Ammon's horn (tissue), 1 donor: ENCODE data around the gene ELFN2.

Experiments
- DNase-seq: peaks from one replicate; pipeline ENCODE4 v3.0.0-alpha.2; 2016; ENCODE audit warnings: low spot score

ELFN2 gene

DNA sequence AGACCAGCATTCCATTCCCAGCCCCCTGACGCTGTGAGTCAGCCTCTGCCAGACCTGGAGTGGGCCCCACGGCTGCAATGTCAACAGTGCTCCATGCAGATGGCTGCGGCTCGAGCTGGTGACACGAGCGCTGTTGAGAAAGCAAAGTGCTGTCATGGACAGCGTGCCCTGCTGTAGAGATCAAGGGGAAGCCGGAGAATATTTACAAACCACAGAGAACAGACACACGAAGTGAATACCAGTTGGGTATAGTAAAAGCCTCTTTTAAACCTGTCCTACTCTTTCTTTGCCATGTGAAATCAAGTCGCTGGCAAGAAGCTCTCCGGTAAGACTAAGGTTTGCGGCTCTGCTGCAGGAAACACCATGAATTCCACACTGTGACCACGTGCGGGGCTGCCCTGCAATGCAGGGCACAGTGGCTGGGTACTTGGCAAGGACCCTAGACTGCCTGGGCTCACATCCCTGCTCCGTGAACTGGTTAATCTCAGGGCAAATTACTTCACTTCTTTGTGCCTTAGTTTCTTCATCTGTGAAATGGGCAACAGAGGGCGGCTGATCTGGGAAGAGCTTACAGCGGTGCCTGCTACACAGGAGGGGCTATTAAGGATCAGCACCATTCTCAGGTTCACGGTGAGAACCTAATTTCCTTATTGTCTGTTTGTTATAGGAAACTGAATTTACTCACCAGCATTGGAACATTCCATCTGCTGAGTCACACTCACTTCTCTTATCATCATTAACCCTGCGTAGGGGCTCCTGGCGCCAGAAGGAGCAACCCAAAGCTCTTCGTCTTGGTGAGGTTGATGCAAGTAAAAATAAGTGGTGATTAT lies 27.8 kb upstream of the ELFN2 start:
- DNase-seq, result no peak

DNA sequence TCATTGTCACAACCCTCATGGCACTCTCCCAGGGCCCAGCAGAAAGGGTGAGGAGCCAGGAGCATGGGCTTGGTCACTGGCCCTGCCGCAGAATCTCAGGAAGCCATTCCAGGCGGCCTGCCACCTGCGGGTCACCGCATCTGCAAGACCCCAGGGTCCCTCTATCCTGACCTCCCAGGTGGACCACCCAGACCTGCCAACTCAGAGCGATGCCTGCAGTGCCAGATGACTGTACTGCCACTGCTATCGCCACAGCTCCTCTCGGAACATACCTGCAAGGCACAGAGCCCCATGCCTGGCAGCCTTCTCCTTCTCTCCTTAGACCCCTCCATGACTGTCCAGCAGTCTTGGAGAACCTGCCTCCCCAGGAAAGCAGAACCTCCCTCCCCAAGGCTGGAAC lies 26.4 kb upstream of the ELFN2 start:
- no peak for DNase-seq

DNA sequence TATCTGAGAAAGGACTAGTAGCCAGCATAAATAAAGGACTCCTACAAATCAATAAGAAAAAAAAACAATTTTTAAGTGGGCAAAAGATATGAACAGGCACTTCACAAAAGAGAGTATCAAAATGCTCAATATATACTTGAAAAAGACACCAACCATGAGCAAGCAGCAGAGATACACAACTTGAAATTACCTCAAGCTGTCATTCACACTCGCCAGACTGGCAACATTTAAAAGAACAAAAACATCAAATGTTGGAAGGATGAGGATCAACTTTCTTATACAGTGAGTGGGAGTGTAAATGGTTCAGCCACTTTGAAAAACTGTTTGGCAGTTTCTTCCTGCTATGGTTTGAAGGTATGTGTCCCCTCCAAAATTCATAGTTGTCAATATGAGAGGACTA lies 23.9 kb upstream of the ELFN2 start:
- DNase-seq, result no peak

DNA sequence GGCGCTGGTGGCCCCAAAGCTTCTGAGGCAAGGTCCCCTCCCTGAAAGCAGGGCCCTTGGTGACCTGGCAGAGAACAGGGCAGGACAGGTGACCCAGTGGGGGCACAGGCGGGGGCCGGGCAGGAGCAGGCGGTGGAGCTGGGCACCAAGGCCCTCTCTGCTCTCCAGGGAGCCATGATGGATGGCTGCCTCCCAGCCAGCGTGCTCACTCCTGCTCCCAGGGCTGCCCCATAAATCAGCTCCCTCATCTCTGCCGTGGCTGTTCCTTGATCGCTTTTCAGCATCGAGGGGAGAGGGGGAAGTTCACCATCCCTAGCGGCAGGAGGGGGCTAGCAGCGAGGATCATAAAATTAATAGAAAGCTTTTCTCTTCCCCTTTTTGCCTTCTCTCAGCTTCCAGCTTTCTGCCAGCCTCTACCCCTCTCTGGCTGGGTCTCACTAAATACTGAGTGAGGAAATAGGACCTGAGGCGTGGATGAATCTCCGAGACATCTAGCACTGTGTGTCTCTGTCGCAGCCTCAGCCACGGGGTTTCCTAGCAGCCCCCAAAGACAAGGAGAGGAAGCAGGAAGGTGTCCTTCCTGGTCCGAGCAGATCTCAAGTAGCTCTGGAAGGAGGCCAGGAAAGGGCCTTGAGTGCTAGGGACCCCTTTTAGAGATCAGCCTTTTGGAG lies 22.2 kb upstream of the ELFN2 start:
- no peak for DNase-seq

DNA sequence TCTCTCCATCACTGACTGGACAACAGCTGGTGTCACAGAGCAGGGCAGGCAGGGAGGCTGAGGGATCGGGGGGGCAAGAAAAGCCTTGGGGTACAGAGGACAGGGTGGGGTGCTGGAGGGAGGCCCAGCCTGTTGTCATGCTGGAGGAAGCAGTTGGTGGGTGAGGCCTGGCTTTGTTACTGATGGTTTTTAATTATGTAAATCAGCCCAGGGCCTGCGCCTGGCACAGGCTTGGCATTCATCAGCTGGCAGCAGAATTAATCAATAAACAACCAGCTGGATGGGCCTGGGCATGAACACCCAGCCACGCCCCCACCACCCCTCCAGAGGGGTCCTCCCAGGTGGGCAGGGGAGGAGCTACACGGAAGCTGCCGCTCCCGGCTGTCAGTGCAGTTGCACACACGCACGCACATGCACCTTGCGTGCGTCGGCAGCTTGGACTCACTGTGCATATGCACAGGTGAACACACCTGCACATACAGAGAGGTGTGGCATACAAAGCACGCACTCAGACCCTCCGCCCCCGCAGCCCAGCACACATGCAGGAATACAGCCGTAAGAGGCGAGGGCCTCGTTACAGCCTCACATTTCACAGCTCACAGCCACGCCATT lies 21.3 kb upstream of the ELFN2 start:
- DNase-seq, result peak; percentile 29

DNA sequence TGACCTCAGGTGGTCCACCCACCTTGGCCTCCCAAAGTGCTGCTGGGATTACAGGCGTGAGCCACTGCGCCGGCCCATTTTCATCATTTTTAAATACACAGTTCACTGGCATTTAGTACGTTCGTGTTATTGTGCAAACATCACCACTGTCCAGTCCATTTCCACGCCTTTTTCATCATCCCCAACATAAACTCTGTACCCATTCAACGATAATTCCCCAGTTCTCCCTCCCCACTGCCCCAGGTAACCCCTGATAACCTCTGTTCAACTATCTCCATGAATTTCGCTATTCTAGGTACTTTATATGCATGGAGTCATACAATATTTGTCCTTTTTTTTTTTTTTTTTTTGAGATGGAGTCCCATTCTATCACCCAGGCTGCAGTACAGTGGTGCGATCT lies 18.2 kb upstream of the ELFN2 start:
- DNase-seq, result no peak

DNA sequence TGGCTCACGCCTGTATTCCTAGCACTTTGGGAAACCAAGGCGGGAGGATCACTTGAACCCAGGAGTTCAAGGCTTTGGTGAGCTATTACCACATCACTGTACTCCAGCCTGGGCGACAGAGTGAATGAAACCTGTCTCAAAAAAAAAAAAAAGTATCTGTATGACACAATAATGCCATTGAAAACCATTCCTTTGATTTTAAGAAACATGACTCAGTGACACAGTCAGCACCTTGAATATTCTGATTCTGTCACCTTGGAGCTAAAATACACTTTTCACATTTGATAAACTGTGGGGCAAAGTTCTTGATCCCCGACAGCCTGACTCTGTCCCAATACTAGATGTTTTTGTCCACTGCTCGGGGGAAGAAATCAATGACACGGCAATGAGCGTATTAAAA lies 16.7 kb upstream of the ELFN2 start:
- DNase-seq, result no peak

DNA sequence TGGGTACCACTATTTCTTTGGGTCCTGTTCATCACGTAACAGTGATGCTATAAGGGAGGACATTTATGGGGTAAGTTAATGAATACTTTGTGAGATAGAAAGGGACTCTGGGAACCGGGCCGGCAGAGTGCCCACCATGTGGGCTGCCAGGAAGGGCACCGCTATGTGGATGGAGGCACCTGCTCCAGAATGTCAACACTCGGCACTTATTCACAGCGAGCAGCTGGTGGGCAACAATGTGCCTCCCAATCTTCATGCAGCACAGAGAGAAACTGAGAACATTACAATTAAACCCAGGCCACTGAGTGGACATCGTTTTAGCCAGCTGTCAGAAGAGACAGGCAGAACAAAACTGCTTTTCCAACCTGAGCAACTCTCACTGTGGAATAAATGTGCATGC lies 15.8 kb upstream of the ELFN2 start:
- no peak for DNase-seq

DNA sequence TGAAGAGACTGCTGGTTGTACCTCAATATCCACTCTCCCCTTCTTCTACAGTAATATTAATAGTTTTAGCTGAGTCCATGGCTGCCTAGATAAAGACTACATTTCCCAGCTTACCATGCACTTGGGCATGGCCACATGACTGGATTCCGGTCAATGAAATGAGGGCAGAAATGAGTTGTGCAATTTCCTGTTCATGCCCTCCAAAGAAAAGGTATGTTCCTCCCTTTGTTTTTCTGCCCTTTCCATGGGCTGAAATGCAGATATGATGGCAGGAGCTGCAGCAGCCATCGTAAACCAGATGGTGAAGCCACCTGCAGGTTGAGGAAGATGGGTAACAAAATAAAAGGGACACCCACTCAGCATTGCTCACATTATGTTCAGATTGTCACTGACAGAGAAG lies 15.3 kb upstream of the ELFN2 start:
- DNase-seq, result no peak

DNA sequence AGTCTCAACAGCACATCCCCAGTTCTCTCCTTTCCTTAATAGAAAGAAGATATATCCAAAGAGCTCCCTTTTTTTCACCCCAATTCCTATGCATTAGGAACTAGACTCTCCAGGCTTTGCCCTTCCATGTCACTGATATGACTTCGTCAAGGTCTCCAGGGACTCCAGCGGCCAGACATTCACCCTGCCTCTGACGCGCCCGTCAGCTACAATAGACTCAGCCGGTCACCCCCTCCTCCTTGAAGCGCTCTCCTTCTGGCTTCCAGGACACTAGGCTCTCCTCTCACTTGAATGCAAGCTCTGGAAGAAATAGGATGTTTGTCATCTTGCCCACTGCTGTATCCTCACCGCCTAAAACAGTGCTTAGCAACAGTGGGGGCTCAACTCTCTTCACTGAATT lies 14.9 kb upstream of the ELFN2 start:
- no peak for DNase-seq

DNA sequence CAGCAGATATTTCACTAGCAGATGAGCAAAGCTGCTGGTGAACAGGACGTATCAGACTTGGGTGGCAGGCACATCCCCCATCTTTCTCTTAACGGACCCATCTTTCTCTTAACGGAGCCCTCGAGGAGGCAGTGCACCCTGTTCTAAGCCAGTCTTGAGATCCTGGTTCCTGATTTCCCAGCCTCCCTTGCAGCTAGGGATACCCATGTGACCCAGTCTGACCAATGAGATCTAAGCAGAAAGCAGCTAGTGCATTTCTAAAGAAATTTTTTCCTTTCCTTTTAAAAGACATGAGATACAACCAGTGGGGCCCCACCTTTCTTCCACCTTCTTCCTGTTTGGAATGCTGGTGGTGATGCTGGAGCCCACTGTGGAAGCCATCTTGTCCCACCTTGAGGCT lies 13.6 kb upstream of the ELFN2 start:
- no peak for DNase-seq

DNA sequence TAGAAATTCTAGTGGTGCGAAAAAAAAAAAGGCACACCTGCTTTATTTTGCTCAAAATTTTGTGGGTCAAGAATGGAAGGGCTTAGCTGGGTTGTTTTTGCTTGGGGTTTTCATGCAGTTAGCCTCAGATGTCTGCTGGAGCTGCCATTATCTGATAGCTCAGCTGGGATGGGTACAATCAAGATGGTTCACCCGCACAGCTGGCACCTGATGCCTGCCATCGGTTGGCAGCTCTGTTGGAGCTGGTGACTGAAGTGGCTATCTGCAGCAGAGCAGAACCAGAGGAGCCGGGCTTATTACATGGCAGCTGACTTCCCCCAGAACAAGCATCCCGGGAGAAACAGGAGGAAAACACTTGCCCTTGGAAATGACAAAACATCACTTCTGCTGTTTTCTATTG lies 12.1 kb upstream of the ELFN2 start:
- DNase-seq, result no peak

DNA sequence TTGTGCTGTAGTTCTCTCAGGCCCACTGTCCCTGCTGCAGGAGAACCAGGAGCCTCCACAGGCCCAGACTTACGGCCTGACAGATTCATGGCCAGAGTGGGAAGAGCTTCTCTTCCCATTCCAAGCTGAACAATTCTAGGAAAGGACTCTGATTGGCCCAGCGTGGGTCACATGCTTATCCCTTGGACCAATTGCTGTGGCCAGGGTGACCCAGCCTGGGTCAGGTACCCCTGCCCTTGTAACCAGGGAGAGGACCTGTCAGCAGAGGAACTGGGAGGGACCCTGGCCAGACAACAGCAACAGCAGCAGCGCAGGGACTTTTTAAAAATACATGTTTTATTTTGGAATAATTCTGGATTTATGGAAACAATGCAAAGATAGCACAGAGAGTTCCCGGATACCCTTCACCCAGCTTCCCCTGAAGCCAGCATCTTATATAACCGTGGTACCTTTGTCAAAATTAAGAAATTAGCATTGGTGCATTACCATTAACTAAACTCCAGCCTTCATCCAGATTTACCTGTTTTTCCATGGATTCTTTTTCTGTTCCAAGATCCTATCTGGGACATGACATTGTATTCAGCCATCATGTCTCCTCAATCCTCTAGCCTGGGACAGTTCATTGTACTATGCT lies 8.8 kb upstream of the ELFN2 start:
- no peak for DNase-seq

DNA sequence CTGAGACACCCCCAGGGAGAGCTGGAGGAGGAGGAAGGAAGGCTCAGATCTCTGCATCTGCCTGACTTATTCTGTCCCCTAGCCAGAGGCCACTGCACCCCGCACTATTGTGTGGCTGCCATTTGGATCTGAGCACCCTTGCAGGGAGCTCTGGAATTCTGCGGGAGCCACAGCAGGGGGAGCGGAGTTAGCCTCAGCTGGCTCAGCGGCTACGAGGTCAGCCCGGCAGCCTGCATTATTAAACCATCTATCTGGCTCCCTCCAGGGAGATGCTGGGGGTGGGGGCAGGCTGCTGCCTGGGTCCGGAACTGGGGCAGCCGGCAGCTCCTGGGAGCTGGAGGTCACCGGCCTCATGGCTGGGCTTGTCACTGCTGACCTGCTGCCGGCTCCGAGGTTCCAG lies 6.5 kb upstream of the ELFN2 start:
- no peak for DNase-seq

DNA sequence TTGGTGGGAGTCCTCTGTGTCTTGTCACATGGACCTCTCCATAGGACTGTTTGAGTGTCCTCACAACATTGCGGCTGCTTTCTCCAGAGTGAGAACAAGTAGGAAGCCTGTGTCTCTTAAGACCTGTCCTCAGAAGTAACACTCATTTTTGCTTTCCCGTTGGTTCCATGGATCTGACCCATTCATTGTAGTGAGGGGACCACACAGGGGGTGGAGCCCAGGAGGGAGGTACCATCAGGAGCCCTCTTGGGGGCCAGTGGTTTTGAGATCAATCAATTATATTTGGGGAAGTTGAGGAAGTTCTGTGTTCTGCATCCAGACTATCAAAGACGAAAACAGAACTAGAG lies 5.4 kb upstream of the ELFN2 start:
- DNase-seq, result no peak

DNA sequence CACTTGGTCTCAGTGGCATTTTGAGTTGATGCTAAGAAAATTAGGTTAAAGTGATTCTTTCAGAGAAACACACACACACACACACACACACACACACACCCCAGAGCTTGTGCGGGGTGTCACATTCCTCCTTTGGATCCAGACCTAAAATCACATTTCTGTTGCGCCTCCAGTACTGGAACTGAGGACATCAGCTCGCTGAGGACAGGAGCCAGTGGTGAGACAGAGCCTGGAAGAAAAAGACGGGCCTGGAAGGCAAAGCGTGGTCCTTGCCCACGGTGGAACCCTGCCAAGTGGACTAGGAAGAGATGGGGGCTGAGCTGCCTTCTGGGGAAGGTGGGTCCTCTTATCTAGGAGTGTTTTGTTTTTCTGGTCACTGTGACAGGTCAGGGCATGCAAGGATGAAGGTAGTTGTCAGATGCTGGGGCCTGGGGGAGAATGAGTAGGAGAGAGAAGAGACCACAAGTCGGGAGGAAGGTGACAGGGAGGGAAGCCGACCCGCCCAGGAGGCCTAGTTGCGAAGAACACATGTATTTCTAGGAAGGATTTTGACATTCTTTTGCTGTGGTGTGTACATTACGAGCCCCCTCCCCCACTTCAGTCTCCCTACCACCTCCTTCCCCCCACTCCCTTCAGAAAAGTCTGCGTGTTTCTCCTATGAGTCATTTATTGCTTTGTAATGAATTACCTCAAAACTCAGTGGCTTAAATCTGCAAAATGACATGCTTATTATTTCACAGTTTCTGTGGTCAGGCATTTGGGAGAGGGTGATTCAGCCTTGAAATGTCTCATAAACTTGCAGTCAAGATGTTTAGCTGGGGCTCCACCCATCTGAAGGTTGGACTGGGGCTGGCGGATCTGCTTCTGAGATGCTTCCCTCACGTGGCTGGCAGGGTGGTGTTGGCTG lies 4.8 kb upstream of the ELFN2 start:
- DNase-seq, result no peak

DNA sequence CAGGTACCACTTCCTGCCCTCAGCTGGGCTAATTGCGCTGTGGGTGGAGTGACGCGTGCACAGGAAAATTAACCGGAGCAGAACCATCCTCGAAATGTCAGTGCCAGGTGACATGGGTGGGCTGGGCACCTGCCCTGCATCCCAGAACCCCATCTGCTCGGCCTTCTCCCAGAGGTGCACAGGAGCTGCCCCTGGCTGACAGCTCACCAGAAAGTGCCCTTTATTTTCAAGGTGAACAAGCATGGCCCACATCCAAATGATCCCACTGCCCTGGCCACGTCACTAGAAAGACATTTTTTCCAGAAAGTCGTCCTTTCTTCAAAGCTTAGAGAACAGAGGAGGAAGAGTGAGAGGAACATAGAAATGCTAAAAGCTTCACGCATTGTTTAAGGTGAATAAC lies 4.1 kb upstream of the ELFN2 start:
- no peak for DNase-seq

DNA sequence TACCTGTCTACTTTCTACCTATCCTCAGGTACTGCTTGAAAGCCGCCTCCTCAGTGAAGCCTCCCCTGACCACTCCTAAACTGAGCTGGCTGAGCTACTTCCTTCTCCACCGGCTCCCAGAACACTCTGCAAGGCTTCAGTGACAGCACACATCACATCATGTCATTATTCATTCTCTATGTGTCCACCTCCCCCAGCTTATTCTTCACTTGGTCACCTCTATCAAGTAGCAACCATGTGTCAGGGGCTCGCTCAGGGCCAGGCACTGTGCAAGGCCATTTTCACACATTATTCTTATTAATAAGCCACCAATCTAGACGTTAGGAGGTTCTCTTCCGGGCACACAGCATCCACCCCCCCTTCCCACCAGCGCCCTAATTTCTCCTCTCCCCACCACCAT lies 3.7 kb upstream of the ELFN2 start:
- no peak for DNase-seq

DNA sequence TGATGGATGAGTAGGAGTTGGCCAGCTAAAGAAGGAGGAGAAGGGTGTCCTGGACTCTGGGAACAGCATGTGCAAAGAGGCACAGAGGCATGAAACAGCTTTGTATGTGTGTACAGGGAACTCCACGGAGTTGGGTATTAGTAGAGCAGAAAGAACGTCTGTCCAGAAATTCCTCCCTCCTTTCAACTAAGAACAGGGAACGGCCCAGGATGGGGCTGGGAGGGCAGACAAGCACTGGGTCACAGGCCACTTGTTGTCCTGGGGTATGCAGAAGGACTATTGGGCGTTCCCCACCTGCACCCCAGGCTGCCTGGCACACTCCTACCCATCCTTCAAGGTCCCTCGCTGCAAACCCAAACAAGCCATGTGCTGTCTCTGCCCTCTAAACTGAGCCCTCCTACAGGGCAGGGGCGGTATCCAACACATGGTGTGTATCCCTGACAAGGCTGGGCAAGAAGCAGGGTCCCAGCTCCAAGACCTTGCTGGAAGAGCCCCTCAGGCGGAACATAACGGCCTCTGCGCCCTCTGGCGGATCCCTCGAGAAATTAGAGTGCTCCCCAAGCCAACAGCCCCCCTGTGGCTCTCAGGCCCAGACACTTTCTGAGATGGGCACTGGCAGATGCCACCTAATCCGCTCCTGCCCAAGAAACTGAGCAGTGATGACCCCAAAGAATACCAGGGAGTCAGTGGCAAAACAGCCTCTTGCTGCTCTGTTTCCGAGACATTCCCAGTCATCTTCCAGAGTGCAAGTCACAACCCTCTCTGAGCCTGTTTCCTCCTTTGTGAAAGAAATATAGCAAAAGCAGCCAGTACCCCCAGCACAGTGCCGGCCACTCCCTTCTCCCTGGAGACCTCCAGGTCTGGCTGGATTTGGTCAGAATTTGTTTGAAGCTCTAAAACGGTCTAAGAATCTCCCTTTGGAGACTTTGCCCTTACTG lies 1.6 kb upstream of the ELFN2 start:
- DNase-seq, result no peak

DNA sequence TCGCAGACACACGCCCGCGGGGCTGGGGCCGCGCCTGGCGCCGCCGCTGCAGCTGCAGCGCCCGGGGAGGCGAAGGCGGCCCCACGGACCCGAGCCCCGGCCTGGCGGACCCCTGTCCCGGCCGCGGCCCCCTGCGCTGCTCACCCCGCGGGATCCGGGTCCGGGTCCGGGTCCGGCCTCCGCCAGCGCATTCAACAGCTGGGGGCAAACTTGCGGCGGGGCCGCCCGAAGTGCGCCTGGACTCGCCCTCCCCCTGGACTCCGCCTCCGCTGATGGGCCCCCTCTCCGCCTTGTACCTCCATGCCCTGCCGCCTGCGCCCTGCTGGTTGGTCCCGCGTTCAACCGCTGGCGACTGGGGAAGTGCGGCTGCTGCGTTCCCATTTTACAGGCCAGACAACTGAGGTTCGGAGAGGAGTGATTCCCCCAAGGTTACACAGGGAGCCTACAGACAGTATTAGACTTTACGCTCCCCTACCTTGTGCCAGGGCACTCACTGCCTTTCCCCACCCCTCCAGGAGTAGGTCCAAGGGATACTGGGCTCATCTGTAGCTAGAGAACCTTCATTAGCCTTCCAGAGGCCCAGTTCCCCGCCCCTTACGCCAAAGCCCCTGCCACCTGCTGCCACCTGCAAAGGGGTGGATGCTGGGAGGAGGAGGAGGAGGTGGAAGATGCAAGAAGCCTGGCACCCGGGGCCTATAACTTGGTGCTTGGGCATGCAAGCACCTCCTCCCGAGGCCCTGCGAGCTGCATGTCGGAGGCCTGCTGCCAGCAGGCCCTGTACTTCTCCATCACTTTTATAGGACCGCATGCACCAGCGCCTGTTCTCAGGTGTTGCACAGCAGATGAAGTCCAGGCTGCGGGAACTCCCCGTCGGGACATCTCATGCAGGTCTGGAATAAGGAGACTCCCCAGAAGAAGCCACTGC lies 694 bp upstream of the ELFN2 start:
- DNase-seq, result no peak
